GM12878 (cell line): Measurements from ENCODE around the gene DMD.

ENCODE experiments used
- CTCF ChIP-seq, 3 experiments: IDR thresholded peaks in 2 of 3; conservative IDR thresholded peaks in 1 of 3; 2 replicates each; pipeline ENCODE4 v1.5.1; 2011; ENCODE audit warnings: low read depth in 3 of 3, low read length in 3 of 3, mild to moderate bottlenecking in 3 of 3, control low read depth in 2 of 3, moderate library complexity in 2 of 3, inconsistent platforms in 1 of 3, mixed read lengths in 1 of 3; ENCODE audit not compliant: control insufficient read depth in 2 of 3, insufficient read depth in 1 of 3; ENCODE audit errors: extremely low read depth in 1 of 3
- POLR2A ChIP-seq: IDR thresholded peaks from 2 replicates; pipeline ENCODE4 v1.6.1; 2011; ENCODE audit warnings: low read depth, mild to moderate bottlenecking, low read length

DNA sequence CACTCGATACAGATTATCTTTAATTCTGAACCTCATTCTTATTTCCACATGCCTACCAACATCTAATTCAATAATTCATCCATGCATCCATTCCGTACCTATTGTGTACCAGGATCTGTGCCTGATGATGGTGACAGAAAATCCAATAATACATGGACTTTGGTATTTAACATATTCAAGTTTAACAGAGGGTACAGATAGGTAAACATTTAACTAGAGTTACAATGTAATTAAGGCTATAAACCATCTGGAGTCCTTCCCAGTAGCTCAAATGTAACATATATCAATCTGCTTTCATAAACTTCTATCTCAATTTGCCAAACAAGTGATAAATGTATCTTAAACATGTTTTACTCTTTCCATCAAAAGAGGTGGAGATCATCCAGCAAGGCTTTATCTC is 1578.0 kb downstream of the DMD start:
- TF ChIP-seq CTCF (IDR thresholded peaks at IDR 0.05 in 2 of 3, conservative IDR thresholded peaks at IDR 0.05 in 1 of 3; ENCODE audit: control insufficient read depth in 2 of 3, extremely low read depth in 1 of 3, insufficient read depth in 1 of 3, low read depth in 3 of 3, low read length in 3 of 3), result no peak
- TF ChIP-seq POLR2A, result no peak
